Activated gamma-delta T cell treated with Interleukin-2 at 50 U/mL for 16 hours (primary cell): Measurements from ENCODE around the gene SMARCA5.
A peak's percentile ranks its signal among the peaks of the same experiment; 100 is the strongest.
"Not testable (repeated sequence)": the region's sequence is repeated elsewhere in the genome, so short reads cannot be mapped to it uniquely, and the experiment has no call there.

Experiments used
- DNase-seq: peaks from one replicate; pipeline ENCODE4 v3.0.0-alpha.2; 2020

The SMARCA5 gene

DNA sequence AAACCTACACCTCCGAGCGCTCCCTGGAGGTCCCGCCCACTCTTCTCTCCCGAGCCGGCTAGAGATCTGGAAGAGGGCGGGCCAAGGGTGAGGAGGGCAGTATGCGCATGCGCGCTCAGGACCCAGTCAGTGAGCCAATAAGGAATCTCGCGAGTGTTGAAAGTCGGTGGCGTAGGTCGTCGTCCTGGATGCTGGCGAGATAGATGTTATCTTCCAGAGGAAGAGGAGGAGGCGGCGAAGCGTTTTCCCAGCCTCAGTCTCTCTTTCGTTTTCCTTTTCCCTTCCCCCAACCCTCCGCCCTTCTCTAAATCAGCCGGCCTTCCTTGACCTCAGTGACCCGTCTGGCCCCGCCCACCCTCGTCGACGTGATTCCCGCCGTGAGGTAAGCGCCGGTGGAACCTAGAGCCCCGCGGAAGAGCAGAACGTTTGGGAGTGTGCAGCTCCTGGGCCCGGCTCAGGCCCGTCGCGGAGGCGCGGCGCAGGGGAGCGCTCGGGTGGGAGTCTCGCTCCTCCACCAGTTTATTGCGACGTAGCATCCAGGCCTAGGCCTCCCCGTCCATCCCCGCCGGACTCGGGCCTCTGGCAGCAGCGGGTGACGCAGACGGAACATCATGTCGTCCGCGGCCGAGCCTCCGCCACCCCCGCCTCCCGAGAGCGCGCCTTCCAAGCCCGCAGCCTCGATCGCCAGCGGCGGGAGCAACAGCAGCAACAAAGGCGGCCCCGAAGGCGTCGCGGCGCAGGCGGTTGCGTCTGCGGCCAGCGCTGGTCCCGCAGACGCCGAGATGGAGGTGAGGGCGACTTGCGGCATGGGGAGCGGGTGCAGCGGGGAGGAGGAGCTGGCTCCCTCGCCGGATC, at the start of gene SMARCA5:
SMARCA5 (plus strand) TSS at position 389 of the 855 bp plus-strand sequence; CDS start at position 612, 223 bp downstream.
- DNase-seq, result peak; percentile 93

DNA sequence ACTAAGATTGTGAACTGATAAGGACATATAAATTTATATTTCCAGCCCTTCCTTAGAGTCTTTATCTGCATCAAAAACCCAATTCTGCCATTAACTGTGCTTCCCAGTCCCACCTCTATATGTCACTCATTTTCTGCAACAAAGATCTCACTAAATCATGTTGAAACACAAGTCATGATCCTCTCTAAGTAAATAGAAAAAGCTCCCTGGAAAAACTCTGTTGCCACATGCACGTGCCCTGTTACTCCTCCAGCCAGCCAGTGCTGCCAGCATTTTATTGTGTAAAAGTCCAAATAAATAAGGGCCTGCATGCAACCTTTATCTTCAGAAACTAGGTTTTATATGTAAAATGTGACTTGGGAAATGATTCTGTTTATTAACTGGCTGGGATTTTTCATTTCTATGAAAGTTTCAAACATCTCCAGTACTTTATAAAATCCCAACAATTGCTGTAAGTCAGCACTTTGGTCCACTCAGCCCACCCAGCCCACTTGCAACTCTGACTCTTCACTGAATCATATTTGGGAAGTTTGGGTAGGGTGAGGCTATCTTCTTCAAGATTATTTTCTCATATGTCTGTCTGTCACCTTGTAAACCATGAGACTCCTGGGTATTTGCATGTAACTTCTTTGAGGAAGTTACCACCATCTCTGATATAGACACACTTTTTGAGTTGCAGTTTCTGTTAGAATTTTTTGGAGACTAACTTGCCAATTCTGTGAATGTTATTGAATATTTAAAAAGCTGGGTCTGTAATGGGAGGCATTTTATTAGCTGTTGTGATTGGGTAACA, 40.0 kb upstream of the SMARCA5 start:
- no peak for DNase-seq

DNA sequence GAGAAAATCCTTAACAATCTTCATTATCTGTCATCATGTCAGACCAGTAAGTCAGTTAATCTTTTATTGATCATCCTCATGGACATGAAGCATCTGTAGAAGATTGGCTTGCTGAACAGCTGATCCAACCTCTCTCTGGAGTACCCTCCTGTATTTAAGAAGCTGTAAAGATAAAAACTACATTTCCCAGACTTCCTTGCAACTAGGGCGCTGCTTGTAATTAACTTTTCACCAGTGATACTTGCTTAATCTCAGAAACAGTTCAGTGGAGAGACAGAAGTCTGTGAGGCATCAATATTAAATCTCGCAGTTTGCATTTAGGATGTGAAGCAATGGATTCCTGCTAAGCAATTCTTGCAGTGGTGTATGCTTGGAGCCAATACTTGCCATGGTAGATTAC, 36.0 kb upstream of the SMARCA5 start:
- DNase-seq, result no peak

GRCh38 chr4:143481361-143481760, 32.1 kb upstream of the SMARCA5 start:
- no peak for DNase-seq

- DNase-seq, result no peak
Measured at GRCh38 chr4:143482840-143483239, 30.7 kb upstream of the SMARCA5 start.

DNA sequence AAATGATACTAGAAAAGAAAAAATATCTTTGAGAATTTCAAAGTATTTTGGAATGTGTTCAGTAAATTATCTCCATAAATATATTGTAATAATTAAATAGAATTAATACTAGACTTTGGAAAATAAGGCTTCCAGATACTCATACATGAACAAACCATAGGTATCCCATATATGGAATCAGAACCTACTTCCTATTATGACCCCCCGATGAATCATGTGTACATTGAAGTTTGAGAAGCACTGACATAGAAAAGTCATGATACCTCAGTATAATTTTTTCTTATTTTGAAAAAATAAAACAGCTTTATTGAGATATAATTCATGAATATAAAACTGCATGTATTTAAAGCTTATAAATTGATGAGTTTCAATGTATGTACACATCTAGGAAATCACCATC, 27.2 kb upstream of the SMARCA5 start:
- no peak for DNase-seq

DNA sequence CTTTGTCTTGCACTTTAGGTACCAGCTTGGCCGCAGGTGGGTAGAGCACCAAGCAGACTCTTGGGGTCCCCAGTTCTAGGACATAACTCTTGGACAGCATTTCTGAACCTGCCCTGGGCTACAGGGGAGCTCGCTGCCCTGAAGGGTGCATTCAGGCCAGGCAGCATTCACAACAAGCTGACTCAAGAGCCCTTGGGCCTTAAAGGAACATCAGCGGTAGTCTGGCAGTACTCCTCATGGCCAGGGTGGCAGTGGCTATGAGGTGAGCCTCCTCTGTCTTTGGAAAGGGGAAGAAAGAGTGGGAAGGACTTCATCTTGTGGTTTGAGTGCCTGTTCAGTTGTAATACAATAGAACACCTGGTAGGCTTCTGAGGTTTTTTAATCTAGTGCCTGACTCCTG, 24.8 kb upstream of the SMARCA5 start:
- no peak for DNase-seq

DNA sequence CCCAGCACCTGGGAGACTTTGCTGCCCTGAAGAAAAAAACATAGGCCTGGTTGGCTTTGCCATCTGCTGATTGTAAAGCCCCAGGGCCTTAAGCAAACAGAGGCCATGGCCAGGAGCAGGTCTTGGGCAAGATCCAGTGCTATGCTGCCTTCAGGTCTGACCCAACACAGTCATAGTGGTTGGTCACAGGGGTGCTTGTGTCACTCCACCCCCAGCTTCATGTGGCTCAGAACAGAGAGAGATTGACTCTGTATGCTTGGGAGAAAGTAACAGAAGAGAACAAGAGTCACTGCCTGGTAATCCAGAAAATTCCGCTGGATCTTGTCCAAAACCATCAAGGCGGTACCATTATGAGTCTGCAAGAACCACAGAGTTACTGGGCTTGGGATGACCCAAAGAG, 24.4 kb upstream of the SMARCA5 start:
- DNase-seq, result no peak

DNA sequence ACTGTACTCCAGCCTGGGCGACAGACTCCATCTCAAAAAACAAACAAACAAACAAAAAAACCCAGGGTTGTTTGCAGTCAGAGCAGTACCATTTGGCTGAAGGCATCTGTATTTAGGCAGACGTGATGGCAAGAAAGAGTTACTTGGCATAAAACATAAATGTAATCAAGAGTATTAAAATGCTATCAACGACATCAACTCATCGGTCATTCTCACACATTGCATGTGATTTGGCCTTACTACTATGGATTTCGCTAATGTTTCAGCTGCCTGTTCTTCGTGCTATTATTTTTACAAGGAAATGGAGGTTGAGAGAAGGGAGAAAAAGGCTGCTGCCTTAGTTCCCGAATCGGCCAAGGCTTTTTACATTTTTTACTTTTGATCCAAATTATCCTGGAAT, 15.5 kb upstream of the SMARCA5 start:
- no peak for DNase-seq

DNA sequence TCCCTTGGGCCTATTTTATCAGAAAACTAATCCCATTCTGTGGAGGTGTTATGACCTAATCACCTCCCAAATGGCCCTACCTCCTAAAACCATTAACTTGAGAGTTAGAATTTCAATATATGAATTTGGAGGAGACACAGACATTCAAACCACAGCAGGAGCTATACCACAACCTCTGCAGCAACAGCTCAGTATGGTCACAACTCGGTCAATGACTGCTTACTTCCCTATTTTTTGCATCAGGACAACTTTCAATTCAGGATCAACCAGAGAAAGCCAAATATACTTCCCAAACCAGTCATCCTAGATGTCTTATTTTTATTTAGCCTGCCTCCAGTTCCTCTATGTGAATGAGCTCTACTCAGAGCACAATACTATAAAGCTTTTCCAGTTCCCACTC, 11.3 kb upstream of the SMARCA5 start:
- no peak for DNase-seq

GRCh38 chr4:143506031-143506430, 7.5 kb upstream of the SMARCA5 start:
- no peak for DNase-seq

DNA sequence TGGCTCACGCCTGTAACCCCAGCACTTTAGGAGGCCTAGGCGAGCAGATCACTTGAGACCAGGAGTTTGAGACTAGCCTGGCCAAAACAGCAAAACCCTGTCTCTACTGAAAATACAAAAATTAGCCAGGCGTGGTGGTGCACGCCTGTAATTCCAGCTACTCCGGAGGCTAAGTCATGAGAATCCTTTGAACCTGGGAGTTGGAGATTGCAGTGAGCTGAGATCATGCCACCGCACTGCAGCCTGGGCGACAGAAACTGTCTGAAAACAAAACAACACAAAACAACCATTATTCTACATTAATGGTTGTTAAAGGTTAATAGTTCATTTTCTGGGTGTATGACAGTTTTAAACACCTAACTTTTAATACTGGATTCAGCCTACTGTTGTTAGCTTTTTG, 1.6 kb upstream of the SMARCA5 start:
- DNase-seq, result no peak

- no peak for DNase-seq
Measured at GRCh38 chr4:143512978-143513313, 556 bp upstream of the SMARCA5 start.

DNA sequence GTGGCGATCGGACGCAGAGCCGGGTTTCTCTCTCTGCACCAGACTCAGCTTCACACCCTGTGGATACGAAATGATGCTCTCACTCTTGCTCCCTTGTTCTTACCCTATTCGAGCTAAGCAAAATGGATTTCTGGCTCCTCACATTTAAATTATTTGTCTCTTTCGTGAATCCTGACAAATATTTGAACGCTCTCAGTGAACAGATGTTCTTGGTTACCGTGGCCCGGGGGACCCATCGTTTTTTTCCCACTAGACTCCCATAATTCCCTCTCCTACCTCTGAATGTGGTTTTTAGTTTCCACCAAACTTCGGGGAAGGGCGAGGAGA, 630 bp downstream of the SMARCA5 start:
- DNase-seq, result no peak

DNA sequence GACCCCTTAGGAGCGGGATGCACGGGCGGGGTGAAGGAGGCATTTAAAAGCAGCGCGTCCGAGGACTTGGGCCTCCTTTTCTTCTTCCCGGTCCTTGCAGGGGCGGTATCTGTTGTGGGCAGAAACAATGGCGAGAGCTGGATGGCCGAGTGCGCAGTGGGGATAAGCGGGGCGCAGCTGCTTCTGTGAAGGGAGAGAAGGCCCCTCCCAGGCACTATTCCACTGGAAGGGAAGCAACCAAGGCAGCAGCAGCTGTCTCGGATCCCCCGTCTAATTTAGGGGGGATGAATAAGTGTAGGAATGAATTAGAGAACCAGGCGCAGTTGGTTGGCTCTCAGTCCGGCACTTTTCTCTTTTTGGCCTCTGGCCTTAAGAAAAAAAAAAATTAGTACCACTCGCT, 995 bp downstream of the SMARCA5 start:
- peak; percentile 3 for DNase-seq

DNA sequence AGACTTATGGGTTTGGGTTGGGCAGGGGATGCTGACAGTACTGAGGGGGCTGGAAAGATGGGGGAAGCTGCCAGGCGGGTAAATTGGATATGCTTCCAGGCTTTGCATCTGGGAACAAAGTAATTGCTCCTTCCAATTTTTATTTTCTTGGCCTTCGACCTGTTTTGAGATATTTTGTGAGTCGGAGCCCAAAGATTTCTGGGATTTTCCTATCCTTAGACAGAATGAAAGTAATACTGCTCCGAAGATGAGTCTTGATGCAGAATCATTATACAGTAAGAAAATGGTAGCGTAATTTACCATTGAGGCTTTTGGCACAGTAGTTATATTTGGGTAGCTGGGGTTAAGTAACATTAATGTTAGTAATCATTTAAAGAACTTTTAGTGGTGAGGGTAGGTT, 1.4 kb downstream of the SMARCA5 start:
- DNase-seq, result no peak

GRCh38 chr4:143515905-143516304, 2.4 kb downstream of the SMARCA5 start:
- no peak for DNase-seq

- DNase-seq, result no peak
Measured at GRCh38 chr4:143517764-143518163, 4.3 kb downstream of the SMARCA5 start.

GRCh38 chr4:143524211-143524610, 10.7 kb downstream of the SMARCA5 start:
- DNase-seq, result no peak

- not testable (repeated sequence) for DNase-seq
Measured at GRCh38 chr4:143528046-143528445, 14.5 kb downstream of the SMARCA5 start.

DNA sequence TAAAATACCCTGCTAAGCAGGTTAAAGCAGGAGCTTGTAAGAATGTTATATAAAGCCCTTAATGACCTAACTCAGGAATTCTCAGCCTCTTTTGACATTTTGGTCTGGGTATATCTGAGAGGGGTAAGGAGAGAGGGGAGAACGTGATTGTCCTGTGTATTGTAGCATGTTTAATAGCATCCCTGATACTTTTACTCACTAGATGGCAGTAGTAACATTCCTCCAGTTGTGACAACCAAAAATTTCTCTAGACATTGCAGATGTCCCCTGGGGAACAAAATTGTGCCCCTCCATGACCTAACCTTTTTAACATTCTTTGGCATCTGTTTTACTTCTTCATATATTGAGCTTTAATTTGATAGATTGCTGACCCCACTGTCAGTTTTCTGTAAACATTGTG, 17.9 kb downstream of the SMARCA5 start:
- DNase-seq, result no peak

- DNase-seq, result no peak
Measured at GRCh38 chr4:143531788-143532491, 18.4 kb downstream of the SMARCA5 start.

GRCh38 chr4:143538979-143539669, 25.6 kb downstream of the SMARCA5 start:
- no peak for DNase-seq
